Measurements from ENCODE around the gene NAALADL1.

The NAALADL1 gene

GRCh38 chr11:65095427-65095826 lies 37.1 kb upstream of the NAALADL1 start:
- TF ChIP-seq POLR2AphosphoS5 (IDR thresholded peaks at IDR 0.05; ENCODE audit: low read depth, low read length) (no peak), POLR2A (IDR thresholded peaks at IDR 0.05; ENCODE audit: low read depth, low read length) (no peak), TAF1 (IDR thresholded peaks at IDR 0.05; ENCODE audit: borderline replicate concordance, low read depth, low read length) (no peak)
- FAIRE-seq = no peak

GRCh38 chr11:65090628-65091027 lies 32.3 kb upstream of the NAALADL1 start:
- DNase-seq (ENCODE audit: insufficient read length) (no peak), FAIRE-seq (no peak)
- TF ChIP-seq POLR2AphosphoS5 (IDR thresholded peaks at IDR 0.05; ENCODE audit: low read depth, low read length) (peak; percentile 28; the same call in 1 of the 2 replicates), POLR2A (IDR thresholded peaks at IDR 0.05; ENCODE audit: low read depth, low read length) (0 out of 2 replicates have a peak, but pooled peaks have one; percentile 34), TAF1 (IDR thresholded peaks at IDR 0.05; ENCODE audit: borderline replicate concordance, low read depth, low read length) (no peak)

More at GRCh38 chr11:65095427-65095826, 37.1 kb upstream of the NAALADL1 start:
- no peak for DNase-seq (ENCODE audit: insufficient read length)

- TF ChIP-seq POLR2AphosphoS5 (IDR thresholded peaks at IDR 0.05; ENCODE audit: low read depth, low read length) (no peak), TAF1 (IDR thresholded peaks at IDR 0.05; ENCODE audit: borderline replicate concordance, low read depth, low read length) (no peak), POLR2A (IDR thresholded peaks at IDR 0.05; ENCODE audit: low read depth, low read length) (no peak)
- FAIRE-seq (no peak), DNase-seq (ENCODE audit: insufficient read length) (no peak)
Measured at GRCh38 chr11:65089621-65090020, 31.3 kb upstream of the NAALADL1 start.

- FAIRE-seq (no peak), DNase-seq (ENCODE audit: insufficient read length) (no peak)
- TF ChIP-seq POLR2AphosphoS5 (IDR thresholded peaks at IDR 0.05; ENCODE audit: low read depth, low read length) (no peak), TAF1 (IDR thresholded peaks at IDR 0.05; ENCODE audit: borderline replicate concordance, low read depth, low read length) (no peak), POLR2A (IDR thresholded peaks at IDR 0.05; ENCODE audit: low read depth, low read length) (no peak)
Measured at GRCh38 chr11:65087827-65088226, 29.5 kb upstream of the NAALADL1 start.

- TF ChIP-seq POLR2A (IDR thresholded peaks at IDR 0.05; ENCODE audit: low read depth, low read length) (no peak), POLR2AphosphoS5 (IDR thresholded peaks at IDR 0.05; ENCODE audit: low read depth, low read length) (no peak), TAF1 (IDR thresholded peaks at IDR 0.05; ENCODE audit: borderline replicate concordance, low read depth, low read length) (no peak)
- DNase-seq (ENCODE audit: insufficient read length) = no peak
- no peak for FAIRE-seq
Measured at GRCh38 chr11:65087216-65087615, 28.9 kb upstream of the NAALADL1 start.

- TF ChIP-seq POLR2A (IDR thresholded peaks at IDR 0.05; ENCODE audit: low read depth, low read length) = no peak
- TF ChIP-seq TAF1 (IDR thresholded peaks at IDR 0.05; ENCODE audit: borderline replicate concordance, low read depth, low read length) = no peak
- no peak for TF ChIP-seq POLR2AphosphoS5 (IDR thresholded peaks at IDR 0.05; ENCODE audit: low read depth, low read length)
- DNase-seq (ENCODE audit: insufficient read length) (no peak), FAIRE-seq (no peak)
Measured at GRCh38 chr11:65086809-65087208, 28.5 kb upstream of the NAALADL1 start.

- DNase-seq (ENCODE audit: insufficient read length) (no peak), FAIRE-seq (no peak)
- TF ChIP-seq POLR2A (IDR thresholded peaks at IDR 0.05; ENCODE audit: low read depth, low read length) (no peak), TAF1 (IDR thresholded peaks at IDR 0.05; ENCODE audit: borderline replicate concordance, low read depth, low read length) (no peak), POLR2AphosphoS5 (IDR thresholded peaks at IDR 0.05; ENCODE audit: low read depth, low read length) (no peak)
Measured at GRCh38 chr11:65085446-65085845, 27.1 kb upstream of the NAALADL1 start.

- peak; percentile 21 for FAIRE-seq
- TF ChIP-seq POLR2A (IDR thresholded peaks at IDR 0.05; ENCODE audit: low read depth, low read length) = no peak
- TF ChIP-seq TAF1 (IDR thresholded peaks at IDR 0.05; ENCODE audit: borderline replicate concordance, low read depth, low read length) = no peak
- TF ChIP-seq POLR2AphosphoS5 (IDR thresholded peaks at IDR 0.05; ENCODE audit: low read depth, low read length) = no peak
Measured at GRCh38 chr11:65084598-65085375, 26.4 kb upstream of the NAALADL1 start.

GRCh38 chr11:65083834-65084597 lies 25.7 kb upstream of the NAALADL1 start, which contains the start of the genes CDCA5 and ZFPL1:
CDCA5 (minus strand) TSS chr11:65084040; CDS start chr11:65083978, 62 bp downstream.
ZFPL1 (plus strand) TSS chr11:65084222; CDS start chr11:65084699, 477 bp downstream.
- peak; percentile 82 for TF ChIP-seq POLR2A (IDR thresholded peaks at IDR 0.05; ENCODE audit: low read depth, low read length)
- TF ChIP-seq TAF1 (IDR thresholded peaks at IDR 0.05; ENCODE audit: borderline replicate concordance, low read depth, low read length) = peak; percentile 52; the same call in 1 of the 2 replicates
- peak; percentile 75 for TF ChIP-seq POLR2AphosphoS5 (IDR thresholded peaks at IDR 0.05; ENCODE audit: low read depth, low read length)
- FAIRE-seq (peak; percentile 100), DNase-seq (ENCODE audit: insufficient read length) (peak; percentile 99)

More at GRCh38 chr11:65084598-65085375, 26.4 kb upstream of the NAALADL1 start:
- no peak for DNase-seq (ENCODE audit: insufficient read length)

GRCh38 chr11:65083134-65083833 lies 24.9 kb upstream of the NAALADL1 start:
- DNase-seq (ENCODE audit: insufficient read length) (no peak), FAIRE-seq (peak; percentile 73)
- TF ChIP-seq POLR2AphosphoS5 (IDR thresholded peaks at IDR 0.05; ENCODE audit: low read depth, low read length) (no peak), TAF1 (IDR thresholded peaks at IDR 0.05; ENCODE audit: borderline replicate concordance, low read depth, low read length) (no peak), POLR2A (IDR thresholded peaks at IDR 0.05; ENCODE audit: low read depth, low read length) (no peak)
